Neural cell (in vitro differentiated cells): ENCODE measurements around the gene CEACAM6. TPM values are rescaled to one million over a fixed set of nuclear protein-coding genes. Genes with fewer than 3 reads are reported as not detected.

Experiments used
- H2AFZ ChIP-seq: fragments of 200-600, 300-800 bp; sonication (generic), shearing (Covaris generic); 2 replicates; pipeline ENCODE4 v1.6.0; 2014; ENCODE audit warnings: low read depth, mild to moderate bottlenecking, antibody characterized with exemption, low read length, moderate library complexity
- H3F3A ChIP-seq: fragments of 200-600 bp; shearing (Covaris generic); 2 replicates; pipeline ENCODE4 v1.6.1; 2016; ENCODE audit warnings: mild to moderate bottlenecking, moderate library complexity, mixed read lengths, antibody characterized with exemption, low read length; ENCODE audit not compliant: insufficient read depth, poor library complexity, severe bottlenecking
- H3K27ac ChIP-seq: fragments of 200-600, 300-800 bp; sonication (generic), shearing (Covaris generic); 2 replicates; pipeline ENCODE4 v1.5.1; 2014; ENCODE audit warnings: mild to moderate bottlenecking, low read length, moderate library complexity
- H3K27me3 ChIP-seq: fragments of 300-800, 200-600 bp; sonication (generic), shearing (Covaris generic); 2 replicates; pipeline ENCODE4 v1.6.0; 2014; ENCODE audit warnings: mild to moderate bottlenecking, low read depth, low read length, moderate library complexity; ENCODE audit not compliant: insufficient read depth
- H3K36me3 ChIP-seq: fragments of 300-800, 200-600 bp; sonication (generic), shearing (Covaris generic); 2 replicates; pipeline ENCODE4 v1.5.1; 2014; ENCODE audit warnings: mild to moderate bottlenecking, antibody characterized with exemption, low read length, moderate library complexity; ENCODE audit not compliant: insufficient read depth
- H3K4me2 ChIP-seq: fragments of 300-800, 200-600 bp; sonication (generic), shearing (Covaris generic); 2 replicates; pipeline ENCODE4 v1.6.0; 2014; ENCODE audit warnings: mild to moderate bottlenecking, low read length
- H3K4me3 ChIP-seq: fragments of 300-800, 200-600 bp; sonication (generic), shearing (Covaris generic); 2 replicates; pipeline ENCODE4 v1.5.1; 2014; ENCODE audit warnings: mild to moderate bottlenecking, low read length, moderate library complexity
- H3K79me2 ChIP-seq: fragments of 200-600 bp; shearing (Covaris generic); replicated peaks from 2 replicates; pipeline ENCODE4 v1.6.0; 2014; ENCODE audit warnings: mild to moderate bottlenecking, low read length, moderate library complexity; ENCODE audit not compliant: insufficient read depth
- H3K9ac ChIP-seq: fragments of 300-800, 200-600 bp; sonication (generic), shearing (Covaris generic); 2 replicates; pipeline ENCODE4 v1.6.1; 2016; ENCODE audit warnings: mild to moderate bottlenecking, low read length, mixed read lengths
- H3K9me2 ChIP-seq: fragments of 200-600 bp; shearing (Covaris generic); 2 replicates; pipeline ENCODE4 v1.6.1; 2016; ENCODE audit warnings: mild to moderate bottlenecking, low read length, mixed read lengths; ENCODE audit not compliant: insufficient read depth
- H3K9me3 ChIP-seq: fragments of 200-600, 300-800 bp; sonication (generic), shearing (Covaris generic); 2 replicates; pipeline ENCODE4 v1.6.1; 2016; ENCODE audit warnings: mild to moderate bottlenecking, mixed run types, low read length, moderate library complexity, mixed read lengths
- H4K20me1 ChIP-seq: fragments of 200-600 bp; shearing (Covaris generic); 2 replicates; pipeline ENCODE4 v1.6.1; 2016; ENCODE audit warnings: mild to moderate bottlenecking, mixed run types; ENCODE audit not compliant: insufficient read depth
- EP300 ChIP-seq: fragments of 450-650 bp; conservative IDR thresholded peaks from 2 replicates; pipeline ENCODE4 v1.6.1; 2014; ENCODE audit warnings: antibody characterized with exemption, mild to moderate bottlenecking, moderate library complexity; ENCODE audit not compliant: poor library complexity, severe bottlenecking
- EZH2 ChIP-seq: fragments of 200-600, 300-800 bp; shearing (Covaris generic), sonication (generic); IDR thresholded peaks from 2 replicates; pipeline ENCODE4 v1.6.1; 2014; ENCODE audit warnings: antibody characterized with exemption, low read length, borderline replicate concordance, mild to moderate bottlenecking; ENCODE audit not compliant: insufficient read depth, poor library complexity, severe bottlenecking
- MXI1 ChIP-seq: fragments of 450-650 bp; conservative IDR thresholded peaks from 2 replicates; pipeline ENCODE4 v1.6.1; 2014; ENCODE audit warnings: antibody characterized with exemption, mild to moderate bottlenecking; ENCODE audit not compliant: poor library complexity, severe bottlenecking
- POLR2AphosphoS5 ChIP-seq: IDR thresholded peaks from 2 replicates; pipeline ENCODE4 v1.6.1; 2012
- RAD21 ChIP-seq: fragments of 450-650 bp; conservative IDR thresholded peaks from 2 replicates; pipeline ENCODE4 v1.6.1; 2014; ENCODE audit warnings: antibody characterized with exemption, mild to moderate bottlenecking, moderate library complexity
- SMC3 ChIP-seq: fragments of 450-650 bp; conservative IDR thresholded peaks from 2 replicates; pipeline ENCODE4 v1.6.1; 2014; ENCODE audit warnings: antibody characterized with exemption, mild to moderate bottlenecking, moderate library complexity; ENCODE audit not compliant: poor library complexity
- TAF1 ChIP-seq: IDR thresholded peaks from 2 replicates; pipeline ENCODE4 v1.6.1; 2012; ENCODE audit warnings: low read depth
- polyA plus RNA-seq: library from polyadenylated mRNA; depleted of rRNA; stranded (reverse); fragments of >200 nt; gene quantifications from 2 replicates; pipeline ENCODE4 v1.2.3, GENCODE V29; 2014
- TF ChIP-seq, protein P1 (sequence below): IDR thresholded peaks from 2 replicates; pipeline ENCODE4 v1.6.1; 2012; ENCODE audit warnings: borderline replicate concordance
- TF ChIP-seq, protein P2 (sequence below): fragments of 450-650 bp; IDR thresholded peaks from 2 replicates; pipeline ENCODE4 v1.5.1; 2014; ENCODE audit warnings: antibody characterized with exemption, mild to moderate bottlenecking, moderate library complexity; ENCODE audit not compliant: poor library complexity, severe bottlenecking

Gene CEACAM6
- polyA plus RNA-seq, 1 donor from 2014 or later: not detected

DNA sequence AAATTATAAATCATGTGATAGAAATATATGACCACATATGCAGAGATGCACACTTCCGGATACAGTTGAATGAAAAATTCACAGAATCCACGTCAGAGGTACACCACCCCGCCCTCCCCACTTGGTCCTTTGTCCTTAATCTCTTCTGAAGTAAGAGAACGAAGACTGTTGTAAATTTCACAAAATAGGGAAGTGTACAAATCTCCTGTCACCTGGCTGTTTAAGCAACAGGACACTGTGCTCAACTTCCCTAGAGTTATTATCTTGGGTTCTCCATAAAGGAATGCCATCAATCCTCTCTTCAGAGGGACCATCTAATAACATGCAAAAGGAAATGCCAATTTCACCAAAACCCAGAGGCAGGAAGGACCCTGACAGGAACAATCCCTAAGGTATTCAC is 10.5 kb upstream of the CEACAM6 start:
- no peaks in the 10 kb centered on the region for H3K36me3 ChIP-seq
- no peaks in the 10 kb centered on the region for H4K20me1 ChIP-seq
- no peak overlapping the region for H3K9ac ChIP-seq
- H2AFZ ChIP-seq: no peak overlapping the region
- H3K9me2 ChIP-seq: no peaks in the 10 kb centered on the region
- TF ChIP-seq EZH2 (no peak), RAD21 (no peak), MXI1 (no peak), TAF1 (no peak)
- TF ChIP-seq, protein P1, sequence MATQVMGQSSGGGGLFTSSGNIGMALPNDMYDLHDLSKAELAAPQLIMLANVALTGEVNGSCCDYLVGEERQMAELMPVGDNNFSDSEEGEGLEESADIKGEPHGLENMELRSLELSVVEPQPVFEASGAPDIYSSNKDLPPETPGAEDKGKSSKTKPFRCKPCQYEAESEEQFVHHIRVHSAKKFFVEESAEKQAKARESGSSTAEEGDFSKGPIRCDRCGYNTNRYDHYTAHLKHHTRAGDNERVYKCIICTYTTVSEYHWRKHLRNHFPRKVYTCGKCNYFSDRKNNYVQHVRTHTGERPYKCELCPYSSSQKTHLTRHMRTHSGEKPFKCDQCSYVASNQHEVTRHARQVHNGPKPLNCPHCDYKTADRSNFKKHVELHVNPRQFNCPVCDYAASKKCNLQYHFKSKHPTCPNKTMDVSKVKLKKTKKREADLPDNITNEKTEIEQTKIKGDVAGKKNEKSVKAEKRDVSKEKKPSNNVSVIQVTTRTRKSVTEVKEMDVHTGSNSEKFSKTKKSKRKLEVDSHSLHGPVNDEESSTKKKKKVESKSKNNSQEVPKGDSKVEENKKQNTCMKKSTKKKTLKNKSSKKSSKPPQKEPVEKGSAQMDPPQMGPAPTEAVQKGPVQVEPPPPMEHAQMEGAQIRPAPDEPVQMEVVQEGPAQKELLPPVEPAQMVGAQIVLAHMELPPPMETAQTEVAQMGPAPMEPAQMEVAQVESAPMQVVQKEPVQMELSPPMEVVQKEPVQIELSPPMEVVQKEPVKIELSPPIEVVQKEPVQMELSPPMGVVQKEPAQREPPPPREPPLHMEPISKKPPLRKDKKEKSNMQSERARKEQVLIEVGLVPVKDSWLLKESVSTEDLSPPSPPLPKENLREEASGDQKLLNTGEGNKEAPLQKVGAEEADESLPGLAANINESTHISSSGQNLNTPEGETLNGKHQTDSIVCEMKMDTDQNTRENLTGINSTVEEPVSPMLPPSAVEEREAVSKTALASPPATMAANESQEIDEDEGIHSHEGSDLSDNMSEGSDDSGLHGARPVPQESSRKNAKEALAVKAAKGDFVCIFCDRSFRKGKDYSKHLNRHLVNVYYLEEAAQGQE: no peak
- no peak overlapping the region for H3K4me3 ChIP-seq
- H3K27me3 ChIP-seq: no peaks in the 10 kb centered on the region
- H3K79me2 ChIP-seq: no peaks in the 10 kb centered on the region
- no peak overlapping the region for H3K4me2 ChIP-seq
- no peak overlapping the region for H3K27ac ChIP-seq
- no peaks in the 10 kb centered on the region for H3K9me3 ChIP-seq
- H3F3A ChIP-seq: no peaks in the 10 kb centered on the region

DNA sequence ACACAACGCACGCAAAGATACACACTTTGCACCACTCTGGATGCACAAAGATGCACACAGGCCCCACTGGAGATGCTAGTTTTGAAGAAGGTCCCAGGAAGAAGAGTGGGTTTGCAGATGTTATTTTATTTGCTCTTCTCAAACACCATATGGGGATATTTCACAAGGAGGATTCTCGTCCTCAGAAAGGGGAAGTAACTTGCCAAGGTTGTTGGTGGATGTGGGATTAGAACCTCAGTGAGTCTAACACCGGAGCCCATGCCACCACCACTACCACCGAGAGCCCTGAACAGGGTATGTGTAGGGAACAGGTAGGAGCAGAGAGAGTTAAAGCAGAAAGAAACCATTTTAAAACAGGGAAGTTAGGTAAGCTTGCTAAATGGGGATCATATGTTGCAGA is 9.6 kb upstream of the CEACAM6 start:
- Histone ChIP-seq H3K4me3 (no peak overlapping the region), H2AFZ (no peak overlapping the region), H3K36me3 (no peaks in the 10 kb centered on the region), H3K4me2 (no peak overlapping the region), H3K27me3 (no peaks in the 10 kb centered on the region), H4K20me1 (no peaks in the 10 kb centered on the region), H3K9me3 (no peaks in the 10 kb centered on the region), H3K9me2 (no peaks in the 10 kb centered on the region), H3K27ac (no peak overlapping the region), H3K9ac (no peak overlapping the region), H3K79me2 (no peaks in the 10 kb centered on the region), H3F3A (no peaks in the 10 kb centered on the region)
- TF ChIP-seq, protein P2, sequence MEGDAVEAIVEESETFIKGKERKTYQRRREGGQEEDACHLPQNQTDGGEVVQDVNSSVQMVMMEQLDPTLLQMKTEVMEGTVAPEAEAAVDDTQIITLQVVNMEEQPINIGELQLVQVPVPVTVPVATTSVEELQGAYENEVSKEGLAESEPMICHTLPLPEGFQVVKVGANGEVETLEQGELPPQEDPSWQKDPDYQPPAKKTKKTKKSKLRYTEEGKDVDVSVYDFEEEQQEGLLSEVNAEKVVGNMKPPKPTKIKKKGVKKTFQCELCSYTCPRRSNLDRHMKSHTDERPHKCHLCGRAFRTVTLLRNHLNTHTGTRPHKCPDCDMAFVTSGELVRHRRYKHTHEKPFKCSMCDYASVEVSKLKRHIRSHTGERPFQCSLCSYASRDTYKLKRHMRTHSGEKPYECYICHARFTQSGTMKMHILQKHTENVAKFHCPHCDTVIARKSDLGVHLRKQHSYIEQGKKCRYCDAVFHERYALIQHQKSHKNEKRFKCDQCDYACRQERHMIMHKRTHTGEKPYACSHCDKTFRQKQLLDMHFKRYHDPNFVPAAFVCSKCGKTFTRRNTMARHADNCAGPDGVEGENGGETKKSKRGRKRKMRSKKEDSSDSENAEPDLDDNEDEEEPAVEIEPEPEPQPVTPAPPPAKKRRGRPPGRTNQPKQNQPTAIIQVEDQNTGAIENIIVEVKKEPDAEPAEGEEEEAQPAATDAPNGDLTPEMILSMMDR: no peak
- TF ChIP-seq POLR2AphosphoS5: no peak
- TF ChIP-seq RAD21: no peak
- TF ChIP-seq, protein P1: no peak
- no peak for TF ChIP-seq SMC3
- TF ChIP-seq TAF1: no peak
- no peak for TF ChIP-seq EZH2
- no peak for TF ChIP-seq MXI1
- no peak for TF ChIP-seq EP300
